Measurements from ENCODE around the gene RHBDF1.

The RHBDF1 gene

DNA sequence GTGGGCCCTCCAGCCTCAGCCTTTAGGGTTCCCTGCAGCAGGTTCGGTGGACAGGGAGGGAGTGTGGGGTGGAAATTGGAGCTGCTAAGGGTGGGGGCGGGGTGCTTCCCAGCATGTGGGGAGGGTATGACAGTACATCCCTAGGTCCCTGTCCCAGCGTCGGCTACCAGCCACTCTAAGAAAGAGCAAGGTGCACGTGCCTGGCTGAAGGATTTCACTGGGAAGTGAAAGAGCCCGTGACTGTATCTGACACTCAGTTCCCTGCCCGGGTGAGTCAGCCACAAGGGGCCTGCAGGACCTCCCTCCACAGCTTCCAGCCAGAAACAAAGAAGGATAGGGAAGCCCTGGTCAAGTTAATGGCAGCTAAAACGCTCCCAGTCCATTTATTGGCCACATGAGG is 14.7 kb downstream of the RHBDF1 start:
- Histone ChIP-seq H3K9ac (ENCODE audit: low read length) (no peak overlapping the region), H3K79me2 (ENCODE audit: insufficient read depth, low read length) (peaks cover 15% of the 10 kb centered on the region), H3K27ac (ENCODE audit: low read depth, low read length) (no peak overlapping the region), H3K27me3 (ENCODE audit: low read length) (no peaks in the 10 kb centered on the region), H3K36me3 (ENCODE audit: low read length) (no peaks in the 10 kb centered on the region), H3K4me2 (ENCODE audit: low read depth, low read length, poor library complexity, severe bottlenecking) (no peak overlapping the region), H3K4me3 (ENCODE audit: insufficient read depth, low read length, poor library complexity, severe bottlenecking) (no peak overlapping the region), H2AFZ (ENCODE audit: low read depth, low read length, severe bottlenecking) (no peak overlapping the region), H3K9me2 (replicated peaks; ENCODE audit: insufficient read depth, low read length) (no peaks in the 10 kb centered on the region), H3F3A (ENCODE audit: insufficient read depth) (no peaks in the 10 kb centered on the region), H4K20me1 (ENCODE audit: low read depth, low read length) (no peaks in the 10 kb centered on the region), H3K9me3 (ENCODE audit: insufficient read depth, low read length) (no peaks in the 10 kb centered on the region)
- TF ChIP-seq, protein P1, sequence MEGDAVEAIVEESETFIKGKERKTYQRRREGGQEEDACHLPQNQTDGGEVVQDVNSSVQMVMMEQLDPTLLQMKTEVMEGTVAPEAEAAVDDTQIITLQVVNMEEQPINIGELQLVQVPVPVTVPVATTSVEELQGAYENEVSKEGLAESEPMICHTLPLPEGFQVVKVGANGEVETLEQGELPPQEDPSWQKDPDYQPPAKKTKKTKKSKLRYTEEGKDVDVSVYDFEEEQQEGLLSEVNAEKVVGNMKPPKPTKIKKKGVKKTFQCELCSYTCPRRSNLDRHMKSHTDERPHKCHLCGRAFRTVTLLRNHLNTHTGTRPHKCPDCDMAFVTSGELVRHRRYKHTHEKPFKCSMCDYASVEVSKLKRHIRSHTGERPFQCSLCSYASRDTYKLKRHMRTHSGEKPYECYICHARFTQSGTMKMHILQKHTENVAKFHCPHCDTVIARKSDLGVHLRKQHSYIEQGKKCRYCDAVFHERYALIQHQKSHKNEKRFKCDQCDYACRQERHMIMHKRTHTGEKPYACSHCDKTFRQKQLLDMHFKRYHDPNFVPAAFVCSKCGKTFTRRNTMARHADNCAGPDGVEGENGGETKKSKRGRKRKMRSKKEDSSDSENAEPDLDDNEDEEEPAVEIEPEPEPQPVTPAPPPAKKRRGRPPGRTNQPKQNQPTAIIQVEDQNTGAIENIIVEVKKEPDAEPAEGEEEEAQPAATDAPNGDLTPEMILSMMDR (IDR thresholded peaks at IDR 0.05; ENCODE audit: insufficient read depth, low read length, poor library complexity, severe bottlenecking) = no peak
- no peak for TF ChIP-seq EZH2phosphoT487 (conservative IDR thresholded peaks at IDR 0.05; ENCODE audit: low read length)

DNA sequence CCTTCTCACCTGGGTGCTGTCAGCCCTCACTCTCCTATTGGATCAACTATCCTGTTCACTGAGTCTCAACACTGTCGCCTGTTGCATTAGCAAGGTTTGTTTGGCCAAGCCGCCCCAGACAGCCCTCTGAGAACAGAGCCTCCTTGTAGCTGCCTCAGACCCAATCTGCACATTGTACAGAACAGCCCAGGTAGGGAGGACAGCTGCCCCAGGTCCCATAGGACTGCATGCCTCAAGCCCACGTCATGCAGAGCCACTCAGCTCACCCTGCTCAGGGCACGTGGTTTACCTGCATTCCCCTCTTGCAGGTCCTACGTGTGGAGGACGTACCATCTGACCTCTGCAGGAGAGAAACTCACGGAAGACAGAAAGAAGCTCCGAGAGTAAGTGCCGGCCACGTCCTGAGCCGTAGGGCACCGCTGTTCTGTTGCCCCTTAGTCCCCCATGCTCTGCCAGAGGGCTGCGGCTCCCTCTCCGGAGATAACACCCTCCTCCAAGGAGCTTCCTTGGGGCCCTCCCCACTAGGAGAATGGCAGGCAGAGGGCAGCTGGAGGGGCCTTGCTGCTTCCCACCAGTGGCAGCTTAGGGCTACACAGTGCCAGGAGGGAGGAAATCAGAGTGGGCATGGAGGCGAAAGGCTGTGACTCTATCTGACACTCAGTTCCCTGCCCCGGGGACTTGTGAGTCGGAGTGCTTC is 16.1 kb downstream of the RHBDF1 start:
- Histone ChIP-seq H2AFZ (ENCODE audit: low read depth, low read length, severe bottlenecking) (no peak overlapping the region), H3F3A (ENCODE audit: insufficient read depth) (no peaks in the 10 kb centered on the region), H3K36me3 (ENCODE audit: low read length) (0 out of 2 replicates have a peak, but pooled peaks cover 2% of the 10 kb centered on the region), H3K9ac (ENCODE audit: low read length) (no peak overlapping the region), H3K79me2 (ENCODE audit: insufficient read depth, low read length) (peaks cover 28% of the 10 kb centered on the region), H3K27ac (ENCODE audit: low read depth, low read length) (no peak overlapping the region), H4K20me1 (ENCODE audit: low read depth, low read length) (no peaks in the 10 kb centered on the region), H3K4me3 (ENCODE audit: insufficient read depth, low read length, poor library complexity, severe bottlenecking) (no peak overlapping the region), H3K27me3 (ENCODE audit: low read length) (no peaks in the 10 kb centered on the region), H3K9me3 (ENCODE audit: insufficient read depth, low read length) (no peaks in the 10 kb centered on the region), H3K4me2 (ENCODE audit: low read depth, low read length, poor library complexity, severe bottlenecking) (no peak overlapping the region), H3K9me2 (replicated peaks; ENCODE audit: insufficient read depth, low read length) (no peaks in the 10 kb centered on the region)
- TF ChIP-seq, protein P1 (IDR thresholded peaks at IDR 0.05; ENCODE audit: insufficient read depth, low read length, poor library complexity, severe bottlenecking) = no peak
- TF ChIP-seq EZH2phosphoT487 (conservative IDR thresholded peaks at IDR 0.05; ENCODE audit: low read length) = no peak

DNA sequence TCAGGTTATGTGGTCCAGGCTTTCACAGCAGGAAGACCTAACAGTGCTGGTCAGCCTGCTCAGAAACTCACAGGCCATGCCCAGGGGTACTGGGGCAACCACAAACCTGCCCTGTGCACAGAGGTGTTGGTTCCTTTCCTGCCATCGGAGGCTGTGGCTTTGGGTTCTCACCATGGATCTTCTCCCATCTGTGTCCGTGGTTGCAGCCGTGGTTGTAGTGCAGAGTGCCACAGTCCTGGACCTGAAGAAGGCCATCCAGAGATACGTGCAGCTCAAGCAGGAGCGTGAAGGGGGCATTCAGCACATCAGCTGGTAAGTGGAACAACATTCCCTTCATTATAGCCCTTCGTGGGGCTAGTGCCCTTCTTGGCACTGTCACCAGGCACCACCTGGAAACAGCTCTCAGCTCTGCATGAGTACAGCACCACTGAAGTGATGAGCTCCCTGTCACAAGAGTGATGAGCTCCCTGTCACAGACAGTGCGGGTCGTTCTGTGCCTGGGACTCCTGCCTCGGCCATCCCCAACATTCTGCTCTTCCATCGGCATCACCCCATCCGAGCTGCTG is 16.8 kb downstream of the RHBDF1 start:
- Histone ChIP-seq H3K79me2 (ENCODE audit: insufficient read depth, low read length) (peaks cover 36% of the 10 kb centered on the region), H3K4me3 (ENCODE audit: insufficient read depth, low read length, poor library complexity, severe bottlenecking) (no peak overlapping the region), H3K9me2 (replicated peaks; ENCODE audit: insufficient read depth, low read length) (no peaks in the 10 kb centered on the region), H3K36me3 (ENCODE audit: low read length) (peaks cover 7% of the 10 kb centered on the region; the same call in 1 of the 2 replicates), H3F3A (ENCODE audit: insufficient read depth) (no peaks in the 10 kb centered on the region), H4K20me1 (ENCODE audit: low read depth, low read length) (peaks cover 6% of the 10 kb centered on the region; the same call in 1 of the 2 replicates), H3K27me3 (ENCODE audit: low read length) (no peaks in the 10 kb centered on the region), H3K9me3 (ENCODE audit: insufficient read depth, low read length) (no peaks in the 10 kb centered on the region), H3K27ac (ENCODE audit: low read depth, low read length) (no peak overlapping the region), H3K4me2 (ENCODE audit: low read depth, low read length, poor library complexity, severe bottlenecking) (no peak overlapping the region), H3K9ac (ENCODE audit: low read length) (no peak overlapping the region), H2AFZ (ENCODE audit: low read depth, low read length, severe bottlenecking) (no peak overlapping the region)
- no peak for TF ChIP-seq EZH2phosphoT487 (conservative IDR thresholded peaks at IDR 0.05; ENCODE audit: low read length)
- TF ChIP-seq, protein P1 (IDR thresholded peaks at IDR 0.05; ENCODE audit: insufficient read depth, low read length, poor library complexity, severe bottlenecking) = no peak

Measured in SU-DHL-6 (cell line).